ENCODE results near the gene PRUNE1. TPM values are rescaled to one million over a fixed set of nuclear protein-coding genes. Genes with fewer than 3 reads are reported as not detected.

Gene PRUNE1
- total and polyA plus RNA-seq, 2 experiments from 2014 or later, result 21.6 to 26.5 TPM

GRCh38 chr1:150966011-150966410 is 42.2 kb upstream of the PRUNE1 start:
- WGBS (ENCODE audit: low lambda C conversion rate, missing lambda C conversion rate), result 80% methylated on average over 6 of the region's 6 CpGs

GRCh38 chr1:150967936-150968335 is 40.3 kb upstream of the PRUNE1 start:
- Histone ChIP-seq H2AFZ (no peak overlapping the region), H3K4me1 (ENCODE audit: insufficient read depth) (peaks cover 28% of the 10 kb centered on the region), H4K20me1 (ENCODE audit: insufficient read depth, poor library complexity, severe bottlenecking) (peaks cover 35% of the 10 kb centered on the region), H3K9me2 (replicated peaks; ENCODE audit: insufficient read depth) (no peaks in the 10 kb centered on the region), H3K27me3 (no peaks in the 10 kb centered on the region), H3K4me3 (no peak overlapping the region), H3K36me3 (replicated peaks; ENCODE audit: insufficient read depth, low read depth) (peaks cover under 1% of the 10 kb centered on the region), H3K9me3 (ENCODE audit: low read depth) (no peaks in the 10 kb centered on the region), H3K4me2 (no peak overlapping the region), H3K79me2 (peaks cover 66% of the 10 kb centered on the region), H3K27ac (no peak overlapping the region)
- no peak for TF ChIP-seq EZH2phosphoT487 (IDR thresholded peaks at IDR 0.05; ENCODE audit: low read depth, severe bottlenecking, unreplicated experiment)
- no peak for TF ChIP-seq CTCF (IDR thresholded peaks at IDR 0.05; ENCODE audit: poor library complexity)
- no peak for TF ChIP-seq EZH2 (IDR thresholded peaks at IDR 0.05; ENCODE audit: borderline replicate concordance)
- 97% methylated on average over 13 of the region's 13 CpGs for WGBS (ENCODE audit: low lambda C conversion rate, missing lambda C conversion rate)
- no peak for DNase-seq (ENCODE audit: low spot score)

More at GRCh38 chr1:150966011-150966410, 42.2 kb upstream of the PRUNE1 start:
- H3K9me3 ChIP-seq (ENCODE audit: low read depth), result no peaks in the 10 kb centered on the region
- H3K36me3 ChIP-seq (replicated peaks; ENCODE audit: insufficient read depth, low read depth), result peaks cover 3% of the 10 kb centered on the region
- H3K27me3 ChIP-seq, result no peaks in the 10 kb centered on the region
- no peak overlapping the region for H3K4me2 ChIP-seq
- no peak overlapping the region for H3K4me3 ChIP-seq
- H3K4me1 ChIP-seq (ENCODE audit: insufficient read depth), result peaks cover 24% of the 10 kb centered on the region
- H3K27ac ChIP-seq, result no peak overlapping the region
- no peaks in the 10 kb centered on the region for H3K9me2 ChIP-seq (replicated peaks; ENCODE audit: insufficient read depth)
- no peak for TF ChIP-seq CTCF (IDR thresholded peaks at IDR 0.05; ENCODE audit: poor library complexity)
- no peak for TF ChIP-seq EZH2 (IDR thresholded peaks at IDR 0.05; ENCODE audit: borderline replicate concordance)
- no peak for TF ChIP-seq EZH2phosphoT487 (IDR thresholded peaks at IDR 0.05; ENCODE audit: low read depth, severe bottlenecking, unreplicated experiment)
- peaks cover 34% of the 10 kb centered on the region for H4K20me1 ChIP-seq (ENCODE audit: insufficient read depth, poor library complexity, severe bottlenecking)
- H2AFZ ChIP-seq, result no peak overlapping the region
- H3K79me2 ChIP-seq, result peaks cover 49% of the 10 kb centered on the region
- DNase-seq (ENCODE audit: low spot score), result no peak

GRCh38 chr1:150968491-150968890 is 39.8 kb upstream of the PRUNE1 start:
- peaks cover 38% of the 10 kb centered on the region for H4K20me1 ChIP-seq (ENCODE audit: insufficient read depth, poor library complexity, severe bottlenecking)
- H3K27ac ChIP-seq, result no peak overlapping the region
- no peaks in the 10 kb centered on the region for H3K9me3 ChIP-seq (ENCODE audit: low read depth)
- H3K4me1 ChIP-seq (ENCODE audit: insufficient read depth), result peaks cover 30% of the 10 kb centered on the region
- no peak for TF ChIP-seq EZH2 (IDR thresholded peaks at IDR 0.05; ENCODE audit: borderline replicate concordance)
- TF ChIP-seq EZH2phosphoT487 (IDR thresholded peaks at IDR 0.05; ENCODE audit: low read depth, severe bottlenecking, unreplicated experiment), result no peak
- TF ChIP-seq CTCF (IDR thresholded peaks at IDR 0.05; ENCODE audit: poor library complexity), result no peak
- peaks cover 71% of the 10 kb centered on the region for H3K79me2 ChIP-seq
- WGBS (ENCODE audit: low lambda C conversion rate, missing lambda C conversion rate), result over 99% methylated on average over 4 of the region's 4 CpGs
- H3K27me3 ChIP-seq, result no peaks in the 10 kb centered on the region
- H3K4me2 ChIP-seq, result no peak overlapping the region
- DNase-seq (ENCODE audit: low spot score), result no peak
- no peak overlapping the region for H3K4me3 ChIP-seq
- H3K9me2 ChIP-seq (replicated peaks; ENCODE audit: insufficient read depth), result no peaks in the 10 kb centered on the region
- H3K36me3 ChIP-seq (replicated peaks; ENCODE audit: insufficient read depth, low read depth), result no peaks in the 10 kb centered on the region
- H2AFZ ChIP-seq, result no peak overlapping the region

- 88% methylated on average over 3 of the region's 3 CpGs for WGBS (ENCODE audit: low lambda C conversion rate, missing lambda C conversion rate)
- Histone ChIP-seq H2AFZ (no peak overlapping the region), H3K4me2 (peak overlapping the region; percentile 98), H3K4me3 (no peak overlapping the region), H3K27ac (peak overlapping the region; percentile 94), H3K36me3 (replicated peaks; ENCODE audit: insufficient read depth, low read depth) (no peaks in the 10 kb centered on the region), H3K27me3 (no peaks in the 10 kb centered on the region), H3K79me2 (peaks cover 78% of the 10 kb centered on the region), H3K9me2 (replicated peaks; ENCODE audit: insufficient read depth) (no peaks in the 10 kb centered on the region), H3K9me3 (ENCODE audit: low read depth) (no peaks in the 10 kb centered on the region), H4K20me1 (ENCODE audit: insufficient read depth, poor library complexity, severe bottlenecking) (peaks cover 38% of the 10 kb centered on the region), H3K4me1 (ENCODE audit: insufficient read depth) (peaks cover 30% of the 10 kb centered on the region)
- no peak for DNase-seq (ENCODE audit: low spot score)
- TF ChIP-seq EZH2 (IDR thresholded peaks at IDR 0.05; ENCODE audit: borderline replicate concordance) (no peak), EZH2phosphoT487 (IDR thresholded peaks at IDR 0.05; ENCODE audit: low read depth, severe bottlenecking, unreplicated experiment) (no peak), CTCF (IDR thresholded peaks at IDR 0.05; ENCODE audit: poor library complexity) (no peak)
Measured at GRCh38 chr1:150969626-150970025, 38.6 kb upstream of the PRUNE1 start.
